OCI-LY1 (cell line): ENCODE results near the gene CEP20.

Source experiments
- CTCF ChIP-seq: fragments of 200-600 bp; sonication (generic), shearing (Covaris generic); IDR thresholded peaks from 2 replicates; pipeline ENCODE4 v1.5.1; 2017; ENCODE audit warnings: mild to moderate bottlenecking, antibody characterized with exemption, low read length, moderate library complexity, mixed read lengths
- EZH2 ChIP-seq: fragments of 200-600 bp; sonication (generic), shearing (Covaris generic); IDR thresholded peaks from 2 replicates; pipeline ENCODE4 v1.8.0; 2017; ENCODE audit warnings: borderline replicate concordance, mixed run types, mild to moderate bottlenecking, antibody characterized with exemption, low read length, moderate library complexity, mixed read lengths

- TF ChIP-seq CTCF (no peak), EZH2 (no peak)
These were observed 53.1 kb downstream of the CEP20 start for GRCh38 chr16:15835136-15835878.
